B cell (primary cell): ENCODE data around the gene TLK2. TPM values are rescaled to one million over a fixed set of nuclear protein-coding genes. Genes with fewer than 3 reads are reported as not detected.
A peak's percentile ranks its signal among the peaks of the same experiment; 100 is the strongest.
"Not testable (repeated sequence)": the region's sequence is repeated elsewhere in the genome, so short reads cannot be mapped to it uniquely, and the experiment has no call there.

Experiments
- ATAC-seq: fragments of 200-7000 bp; cut with Tn5 transposase; one replicate; pipeline ENCODE4 v1.10.0; 2021; ENCODE audit warnings: low read depth, mild to moderate bottlenecking, moderate number of reproducible peaks, moderate library complexity
- CTCF ChIA-PET: fragments of 350-600 bp; sonication (Branson Sonifier 250); formaldehyde crosslinking; loops from one replicate; lab custom pipeline; 2021; ENCODE audit warnings: antibody characterized with exemption, inconsistent platforms; lab: Charles Lee
- POLR2A ChIA-PET: fragments of 350-600 bp; sonication (Branson Sonifier 250); formaldehyde crosslinking; loops from one replicate; lab custom pipeline; 2021; ENCODE audit warnings: antibody characterized with exemption; lab: Charles Lee
- DNase-seq: peaks from one replicate; pipeline ENCODE4 v3.0.0; 2013
- H2AFZ ChIP-seq: 2 replicates; pipeline ENCODE4 v1.6.1; 2012; ENCODE audit warnings: mild to moderate bottlenecking, low read depth, low read length; ENCODE audit not compliant: insufficient read depth, poor library complexity, severe bottlenecking
- H3K27ac ChIP-seq, 2 donors: 1 replicate in 1 of 2; 2 replicates in 1 of 2; pipeline ENCODE4 v1.5.1; 2012 to 2013; ENCODE audit warnings: low read length in 2 of 2, mild to moderate bottlenecking in 2 of 2, moderate library complexity in 1 of 2
- H3K27me3 ChIP-seq, 4 experiments: fragments of 200-600 bp in 1 of 4; sonication (generic) in 1 of 4; replicated peaks in 1 of 4; 1 replicate in 2 of 4; 2 replicates in 2 of 4; pipeline versions ENCODE4 v1.6.1 to v1.7.0; 2013 to 2016; ENCODE audit warnings: low read length in 3 of 4, mild to moderate bottlenecking in 2 of 4, mixed read lengths in 1 of 4, moderate library complexity in 1 of 4; ENCODE audit not compliant: insufficient read depth in 4 of 4, control insufficient read depth in 3 of 4; ENCODE audit errors: control extremely low read depth in 1 of 4
- H3K36me3 ChIP-seq, 2 experiments: replicated peaks in 1 of 2; 1 replicate in 1 of 2; 2 replicates in 1 of 2; pipeline versions ENCODE4 v1.6.1 to v1.7.1; 2013; ENCODE audit warnings: low read length in 1 of 2; ENCODE audit not compliant: insufficient read depth in 2 of 2, control insufficient read depth in 1 of 2; ENCODE audit errors: control extremely low read depth in 1 of 2, extremely low read depth in 1 of 2
- H3K4me1 ChIP-seq, 2 donors: fragments of 200-600 bp in 1 of 2; sonication (generic) in 1 of 2; 1 replicate in 1 of 2; 2 replicates in 1 of 2; pipeline versions ENCODE4 v1.5.1 to v1.6.1; 2013 to 2017; ENCODE audit warnings: low read length in 2 of 2; ENCODE audit not compliant: control insufficient read depth in 2 of 2, insufficient read depth in 2 of 2
- H3K4me2 ChIP-seq: replicated peaks from 2 replicates; pipeline ENCODE3; 2012; ENCODE audit warnings: mild to moderate bottlenecking, low read depth, low read length; ENCODE audit not compliant: poor library complexity, severe bottlenecking
- H3K4me3 ChIP-seq, 5 experiments: fragments of 200-600 bp in 1 of 5; sonication (generic) in 1 of 5; 1 replicate in 3 of 5; 2 replicates in 2 of 5; pipeline versions ENCODE4 v1.5.1 to v1.7.0; 2011 to 2016; ENCODE audit warnings: low read length in 4 of 5, mild to moderate bottlenecking in 4 of 5, low read depth in 2 of 5, control low read depth in 1 of 5, moderate library complexity in 1 of 5; ENCODE audit not compliant: insufficient read depth in 1 of 5; ENCODE audit errors: control extremely low read depth in 1 of 5, extremely low read depth in 1 of 5
- H3K79me2 ChIP-seq: fragments of 200-600 bp; sonication (generic); one replicate; pipeline ENCODE4 v1.6.0; 2016; ENCODE audit warnings: low read length; ENCODE audit not compliant: control insufficient read depth, insufficient read depth
- H3K9ac ChIP-seq: fragments of 200-600 bp; sonication (generic); 2 replicates; pipeline ENCODE4 v1.6.1; 2017; ENCODE audit warnings: mild to moderate bottlenecking, low read length, moderate library complexity
- H3K9me3 ChIP-seq, 3 donors: one replicate each; pipeline versions ENCODE4 v1.6.1 to v1.7.1; 2013; ENCODE audit warnings: low read length in 2 of 3; ENCODE audit not compliant: control insufficient read depth in 2 of 3, insufficient read depth in 1 of 3; ENCODE audit errors: control extremely low read depth in 1 of 3
- H4K20me1 ChIP-seq: 2 replicates; pipeline ENCODE4 v1.6.0; 2012; ENCODE audit warnings: mild to moderate bottlenecking, low read length; ENCODE audit not compliant: insufficient read depth, control insufficient read depth, poor library complexity, severe bottlenecking
- H3K27ac Mint-ChIP-seq: one replicate; pipeline ENCODE4 v1.8.0; 2021; ENCODE audit warnings: mixed read lengths
- H3K27me3 Mint-ChIP-seq: one replicate; pipeline ENCODE4 v1.8.0; 2021; ENCODE audit warnings: mixed read lengths
- H3K4me1 Mint-ChIP-seq: one replicate; pipeline ENCODE4 v1.8.0; 2021; ENCODE audit warnings: mixed read lengths
- H3K4me3 Mint-ChIP-seq: one replicate; pipeline ENCODE4 v1.8.0; 2021; ENCODE audit warnings: mixed read lengths
- H3K9me3 Mint-ChIP-seq: one replicate; pipeline ENCODE4 v1.8.0; 2022; ENCODE audit warnings: mixed read lengths; ENCODE audit not compliant: insufficient read depth
- CTCF ChIP-seq: fragments of 200-600 bp; IDR thresholded peaks from one replicate; pipeline ENCODE4 v1.8.0; 2022; ENCODE audit warnings: antibody characterized with exemption, mild to moderate bottlenecking
- EZH2 ChIP-seq: IDR thresholded peaks from 2 replicates; pipeline ENCODE4 v1.6.1; 2012; ENCODE audit warnings: borderline replicate concordance, low read depth, mild to moderate bottlenecking, moderate library complexity, low read length; ENCODE audit not compliant: insufficient read depth, poor library complexity, severe bottlenecking
- WGBS: methylation state at CpG from one replicate; pipeline ENCODE4 v1.1.5; 2013; ENCODE audit warnings: missing lambda C conversion rate; ENCODE audit not compliant: insufficient coverage; 5-methylcytosine and 5-hydroxymethylcytosine counted together
- intact Hi-C: fragments of 100-400 bp; cut with micrococcal nuclease; formaldehyde crosslinking; loops from one replicate; pipeline ENCODE4 v1.10.0; 2022
- polyA plus RNA-seq: library from polyadenylated mRNA; depleted of rRNA; stranded (reverse); fragments of >200 nt; gene quantifications from 2 replicates; pipeline ENCODE4 v1.2.3, GENCODE V29; 2012
- total RNA-seq, 2 donors: library from RNA; stranded (reverse); fragments of 120-200 nt in 1 of 2; gene quantifications; 1 replicate in 1 of 2; 2 replicates in 1 of 2; pipeline versions ENCODE4 v1.2.3 to v1.2.4, GENCODE V29; 2013 to 2022

Gene TLK2
- total and polyA plus RNA-seq, 2 donors (not counting 1 experiment from before 2014, with no cell fraction given): 36.3 to 75.3 TPM

DNA sequence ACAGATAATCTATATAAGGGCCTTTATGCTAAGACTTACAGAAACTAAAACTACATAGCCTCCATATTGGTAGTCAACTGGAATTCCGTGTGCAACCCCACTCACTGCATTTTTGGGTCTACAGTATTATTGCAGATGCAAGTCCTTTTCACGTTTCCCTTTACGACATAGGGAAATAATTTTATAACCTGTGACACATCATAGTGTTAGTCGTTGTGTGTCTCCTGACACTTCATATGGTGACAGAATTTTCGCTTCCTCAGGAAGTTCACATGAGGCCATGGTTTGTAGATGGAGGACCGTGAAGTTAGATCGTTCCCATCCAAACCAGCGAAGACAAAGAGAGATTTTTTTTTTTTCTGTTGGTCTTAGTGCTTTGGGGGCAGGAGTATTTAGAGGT is 133.1 kb downstream of the TLK2 start:
- WGBS: 20% methylated on average over 1 of the region's 8 CpGs
- H3K4me1 Mint-ChIP-seq: peaks cover 20% of the 10 kb centered on the region
- no peak overlapping the region for H3K4me3 ChIP-seq
- no peaks in the 10 kb centered on the region for H3K79me2 ChIP-seq
- H3K27me3 Mint-ChIP-seq: no peaks in the 10 kb centered on the region
- peak overlapping the region; percentile 30 for H3K4me2 ChIP-seq
- no peaks in the 10 kb centered on the region for H3K9me3 Mint-ChIP-seq
- CTCF ChIA-PET: no interaction called here
- intact Hi-C loops: no loop called here
- H3K36me3 ChIP-seq: peaks cover 2 to 64% of the 10 kb centered on the region in 2 experiments
- H3K9ac ChIP-seq: no peak overlapping the region
- peak overlapping the region; percentile 34 to 45 for H3K27ac ChIP-seq
- peak overlapping the region; percentile 47 for H3K27ac Mint-ChIP-seq
- H3K4me3 Mint-ChIP-seq: peak overlapping the region; percentile 52
- H3K4me1 ChIP-seq: peaks cover 0 to 8% of the 10 kb centered on the region in 2 donors
- DNase-seq (peak; percentile 52), ATAC-seq (peak; percentile 41)
- no peaks in the 10 kb centered on the region for H3K9me3 ChIP-seq
- no peak overlapping the region for H2AFZ ChIP-seq
- POLR2A ChIA-PET: interaction anchor here (0.6 kb wide), 1 partner anchor 20 kb away, joined by 5 read pairs; no protein-coding TSS in a partner anchor
- H3K27me3 ChIP-seq: no peaks in the 10 kb centered on the region
- no peaks in the 10 kb centered on the region for H4K20me1 ChIP-seq
- TF ChIP-seq EZH2: no peak
- TF ChIP-seq CTCF: no peak

GRCh38 chr17:62612289-62612688 is 133.7 kb downstream of the TLK2 start:
- DNase-seq, H2AFZ ChIP-seq, H3K79me2 ChIP-seq, H3K27ac Mint-ChIP-seq, intact Hi-C loops, H3K27me3 Mint-ChIP-seq, H3K4me3 ChIP-seq, H3K9ac ChIP-seq, H3K27me3 ChIP-seq, H3K4me1 ChIP-seq, CTCF ChIA-PET, ATAC-seq, H3K9me3 Mint-ChIP-seq, H4K20me1 ChIP-seq, H3K9me3 ChIP-seq, POLR2A ChIA-PET, H3K4me3 Mint-ChIP-seq: not testable (repeated sequence)
- peak overlapping the region; percentile 34 to 45 for H3K27ac ChIP-seq
- WGBS: 86% methylated on average over 2 of the region's 12 CpGs
- H3K4me1 Mint-ChIP-seq: peaks cover 20% of the 10 kb centered on the region
- H3K36me3 ChIP-seq: peaks cover 2 to 62% of the 10 kb centered on the region in 2 experiments
- peak overlapping the region; percentile 30 for H3K4me2 ChIP-seq

- H3K9me3 Mint-ChIP-seq, H2AFZ ChIP-seq, H3K27me3 Mint-ChIP-seq, intact Hi-C loops, H3K27ac ChIP-seq, H3K9ac ChIP-seq, H3K4me3 ChIP-seq, H3K27me3 ChIP-seq, H3K27ac Mint-ChIP-seq, H4K20me1 ChIP-seq, H3K9me3 ChIP-seq, ATAC-seq, H3K4me2 ChIP-seq, H3K4me3 Mint-ChIP-seq, CTCF ChIA-PET, POLR2A ChIA-PET, H3K79me2 ChIP-seq, DNase-seq, H3K4me1 ChIP-seq: not testable (repeated sequence)
- peaks cover 2 to 54% of the 10 kb centered on the region in 2 experiments for H3K36me3 ChIP-seq
- WGBS: no CpG with 5 or more reads among the region's 4 CpGs
- H3K4me1 Mint-ChIP-seq: peaks cover 20% of the 10 kb centered on the region
Observed at GRCh38 chr17:62613095-62613494, 134.5 kb downstream of the TLK2 start.
